SK-N-SH (cell line): Measurements from ENCODE around the gene ABCA1. TPM values are rescaled to one million over a fixed set of nuclear protein-coding genes. Genes with fewer than 3 reads are reported as not detected.

Source experiments
- CTCF ChIA-PET: fragments of 300-600, 350-600 bp; formaldehyde crosslinking; extraction: SDS; loops from one replicate; lab custom pipeline; 2021; lab: Yijun Ruan, JAX
- POLR2A ChIA-PET: fragments of 350-600 bp; sonication (Branson Sonifier 250); formaldehyde crosslinking; extraction: SDS; loops from one replicate; lab custom pipeline; 2020; ENCODE audit warnings: antibody characterized with exemption, inconsistent platforms; lab: Yijun Ruan, JAX
- DNase-seq: peaks from one replicate; pipeline ENCODE4 v3.0.0; 2012
- H2AFZ ChIP-seq: fragments of 200-600 bp; sonication (generic); 2 replicates; pipeline ENCODE4 v1.8.1; 2016; ENCODE audit warnings: antibody characterized with exemption, mild to moderate bottlenecking, low read depth
- H3F3A ChIP-seq: fragments of 200-600 bp; sonication (generic); replicated peaks from 2 replicates; pipeline ENCODE3; 2016; ENCODE audit warnings: antibody characterized with exemption, mild to moderate bottlenecking; ENCODE audit not compliant: insufficient read depth
- H3K27ac ChIP-seq, 2 experiments: fragments of 200-500 bp in 1 of 2; fragments of 200-600 bp in 1 of 2; sonication (Bioruptor generic) in 1 of 2; sonication (generic), shearing (Covaris generic) in 1 of 2; 2 replicates each; pipeline versions ENCODE4 v1.5.1 to v1.6.1; 2014 to 2016; ENCODE audit warnings: low read depth in 2 of 2, inconsistent platforms in 1 of 2, low read length in 1 of 2, mild to moderate bottlenecking in 1 of 2, mixed read lengths in 1 of 2
- H3K27me3 ChIP-seq: fragments of 200-600 bp; sonication (generic), shearing (Covaris generic); 2 replicates; pipeline ENCODE4 v1.6.1; 2016; ENCODE audit warnings: mixed run types; ENCODE audit not compliant: insufficient read depth
- H3K36me3 ChIP-seq, 2 experiments: fragments of 200-500 bp in 1 of 2; fragments of 200-600 bp in 1 of 2; sonication (Bioruptor generic) in 1 of 2; sonication (generic) in 1 of 2; replicated peaks in 1 of 2; 2 replicates each; pipeline versions ENCODE3 to v1.5.1; 2014 to 2016; ENCODE audit warnings: low read length in 1 of 2, mild to moderate bottlenecking in 1 of 2; ENCODE audit not compliant: insufficient read depth in 2 of 2, control insufficient read depth in 1 of 2
- H3K4me1 ChIP-seq, 2 experiments: fragments of 200-500 bp in 1 of 2; fragments of 200-600 bp in 1 of 2; sonication (Bioruptor generic) in 1 of 2; sonication (generic), shearing (Covaris generic) in 1 of 2; 2 replicates each; pipeline versions ENCODE4 v1.5.1 to v1.6.1; 2014 to 2016; ENCODE audit warnings: low read depth in 1 of 2, low read length in 1 of 2, mixed run types in 1 of 2; ENCODE audit not compliant: insufficient read depth in 2 of 2, control insufficient read depth in 1 of 2
- H3K4me2 ChIP-seq: fragments of 200-600 bp; sonication (generic), shearing (Covaris generic); 2 replicates; pipeline ENCODE4 v1.6.1; 2017; ENCODE audit warnings: mixed run types
- H3K4me3 ChIP-seq, 2 experiments: fragments of 200-500 bp in 1 of 2; fragments of 200-600 bp in 1 of 2; sonication (Bioruptor generic) in 1 of 2; sonication (generic), shearing (Covaris generic) in 1 of 2; 2 replicates each; pipeline versions ENCODE4 v1.5.1 to v1.8.1; 2014 to 2016; ENCODE audit warnings: low read depth in 2 of 2, inconsistent platforms in 1 of 2, low read length in 1 of 2, mild to moderate bottlenecking in 1 of 2, mixed read lengths in 1 of 2, moderate library complexity in 1 of 2
- H3K79me2 ChIP-seq: fragments of 200-600 bp; sonication (generic); 2 replicates; pipeline ENCODE4 v1.8.1; 2017; ENCODE audit warnings: mild to moderate bottlenecking; ENCODE audit not compliant: insufficient read depth
- H3K9ac ChIP-seq: fragments of 200-600 bp; sonication (generic); 2 replicates; pipeline ENCODE4 v1.6.1; 2017; ENCODE audit warnings: mixed run types
- H3K9me2 ChIP-seq: fragments of 200-600 bp; sonication (generic); 2 replicates; pipeline ENCODE4 v1.6.1; 2017; ENCODE audit warnings: mixed run types
- H3K9me3 ChIP-seq: fragments of 200-600 bp; sonication (generic); 2 replicates; pipeline ENCODE4 v1.6.1; 2017; ENCODE audit warnings: mixed run types, mild to moderate bottlenecking, moderate library complexity
- H4K20me1 ChIP-seq: fragments of 200-600 bp; sonication (generic); 2 replicates; pipeline ENCODE4 v1.6.1; 2017; ENCODE audit warnings: mild to moderate bottlenecking, mixed run types; ENCODE audit not compliant: insufficient read depth
- CHD2 ChIP-seq: fragments of 150-350 bp; IDR thresholded peaks from 2 replicates; pipeline ENCODE4 v1.6.1; 2018; ENCODE audit warnings: low read length; ENCODE audit not compliant: partially characterized antibody
- EP300 ChIP-seq, 2 experiments: IDR thresholded peaks; 2 replicates each; pipeline versions ENCODE4 v1.4.0 to v1.6.1; 2012; ENCODE audit warnings: borderline replicate concordance in 1 of 2, low read depth in 1 of 2, low read length in 1 of 2
- FOSL2 ChIP-seq: IDR thresholded peaks from 2 replicates; pipeline ENCODE4 v1.4.0; 2012; ENCODE audit warnings: low read depth, mild to moderate bottlenecking, moderate library complexity, borderline replicate concordance
- FOXJ3 ChIP-seq: sonication (generic); formaldehyde crosslinking; IDR thresholded peaks from 2 replicates; pipeline ENCODE4 v1.5.1; 2020; ENCODE audit warnings: mild to moderate bottlenecking, missing genetic modification reagents
- FOXM1 ChIP-seq: IDR thresholded peaks from 2 replicates; pipeline ENCODE4 v1.4.0; 2012; ENCODE audit warnings: low read depth, mild to moderate bottlenecking
- GATA2 ChIP-seq: sonication (generic); formaldehyde crosslinking; IDR thresholded peaks from 2 replicates; pipeline ENCODE4 v1.5.0; 2020; ENCODE audit warnings: mild to moderate bottlenecking, missing genetic modification reagents
- JUND ChIP-seq: IDR thresholded peaks from 2 replicates; pipeline ENCODE4 v1.4.0; 2012
- MAX ChIP-seq: IDR thresholded peaks from 2 replicates; pipeline ENCODE4 v1.4.0; 2012; ENCODE audit warnings: low read depth
- MEF2A ChIP-seq: IDR thresholded peaks from 2 replicates; pipeline ENCODE4 v1.4.0; 2012; ENCODE audit warnings: low read depth, borderline replicate concordance
- NFIC ChIP-seq: IDR thresholded peaks from 2 replicates; pipeline ENCODE4 v1.4.0; 2012; ENCODE audit warnings: borderline replicate concordance
- POLR2AphosphoS5 ChIP-seq: IDR thresholded peaks from 2 replicates; pipeline ENCODE4 v1.6.1; 2012; ENCODE audit warnings: low read depth, low read length
- RCOR1 ChIP-seq: fragments of 150-350 bp; IDR thresholded peaks from 2 replicates; pipeline ENCODE4 v1.6.1; 2017; ENCODE audit warnings: antibody characterized with exemption, low read length
- RXRA ChIP-seq: IDR thresholded peaks from 2 replicates; pipeline ENCODE4 v1.4.0; 2012; ENCODE audit warnings: low read depth, mild to moderate bottlenecking, borderline replicate concordance
- SIN3A ChIP-seq: IDR thresholded peaks from 2 replicates; pipeline ENCODE4 v1.6.1; 2012; ENCODE audit warnings: low read depth, mild to moderate bottlenecking, low read length, moderate library complexity, borderline replicate concordance
- SMC3 ChIP-seq: IDR thresholded peaks from 2 replicates; pipeline ENCODE4 v1.6.1; 2012; ENCODE audit warnings: low read depth, low read length, improper control_type of control experiment
- YY1 ChIP-seq: IDR thresholded peaks from 2 replicates; pipeline ENCODE4 v1.4.0; 2012; ENCODE audit warnings: low read depth, mild to moderate bottlenecking
- WGBS: methylation state at CpG from one replicate; pipeline ENCODE4 v1.1.6; 2017; ENCODE audit warnings: low lambda C conversion rate; 5-methylcytosine and 5-hydroxymethylcytosine counted together
- polyA plus RNA-seq, 3 experiments: library from polyadenylated mRNA; depleted of rRNA; stranded (reverse); fragments of >200 nt; gene quantifications; 2 replicates each; pipeline ENCODE4 v1.2.3, GENCODE V29; 2012
- TF ChIP-seq, protein P1 (sequence below): fragments of 150-350 bp; IDR thresholded peaks from 2 replicates; pipeline ENCODE4 v1.6.1; 2016; ENCODE audit warnings: mild to moderate bottlenecking, low read depth, low read length
- TF ChIP-seq, protein P2 (sequence below): IDR thresholded peaks from 2 replicates; pipeline ENCODE4; 2012

Gene ABCA1
- polyA plus RNA-seq, 1 of the 3 experiments (the other 2 are of a cell fraction): 5.3 TPM

DNA sequence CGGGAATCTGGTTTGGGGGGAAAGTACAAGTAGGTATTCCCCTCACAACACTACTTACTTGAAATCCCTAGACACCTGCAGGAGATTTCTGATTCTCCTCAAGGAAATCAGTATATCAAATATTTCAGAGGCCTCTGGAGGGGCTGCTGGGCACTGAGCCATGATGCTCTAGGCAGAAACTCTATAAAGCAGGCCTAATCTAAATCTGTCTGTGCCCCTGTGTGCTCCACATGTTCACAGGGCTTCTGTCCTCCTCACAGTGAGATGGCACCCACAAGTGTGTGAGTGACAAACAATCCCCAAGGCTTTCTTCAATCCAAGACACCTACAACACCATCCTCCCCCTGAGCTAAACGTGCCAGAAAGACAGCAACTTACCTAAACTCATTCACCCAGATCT is 125.0 kb downstream of the ABCA1 start:
- Histone ChIP-seq H3K27ac (peak overlapping the region in 1 of 2 experiments; percentile 25; a peak in 1 of 4 replicates), H3K79me2 (no peaks in the 10 kb centered on the region), H3K36me3 (peaks cover 0 to 49% of the 10 kb centered on the region in 2 experiments), H2AFZ (no peak overlapping the region), H3K4me1 (peaks cover 0 to 34% of the 10 kb centered on the region in 2 experiments; a peak in 2 of 4 replicates), H3K9me2 (no peaks in the 10 kb centered on the region), H3K9ac (no peak overlapping the region), H4K20me1 (no peaks in the 10 kb centered on the region), H3K4me2 (no peak overlapping the region), H3K4me3 (no peak overlapping the region), H3K27me3 (no peaks in the 10 kb centered on the region), H3F3A (no peaks in the 10 kb centered on the region), H3K9me3 (no peaks in the 10 kb centered on the region)
- DNase-seq: peak; percentile 46
- TF ChIP-seq GATA2: peak; percentile 55
- TF ChIP-seq, protein P1, sequence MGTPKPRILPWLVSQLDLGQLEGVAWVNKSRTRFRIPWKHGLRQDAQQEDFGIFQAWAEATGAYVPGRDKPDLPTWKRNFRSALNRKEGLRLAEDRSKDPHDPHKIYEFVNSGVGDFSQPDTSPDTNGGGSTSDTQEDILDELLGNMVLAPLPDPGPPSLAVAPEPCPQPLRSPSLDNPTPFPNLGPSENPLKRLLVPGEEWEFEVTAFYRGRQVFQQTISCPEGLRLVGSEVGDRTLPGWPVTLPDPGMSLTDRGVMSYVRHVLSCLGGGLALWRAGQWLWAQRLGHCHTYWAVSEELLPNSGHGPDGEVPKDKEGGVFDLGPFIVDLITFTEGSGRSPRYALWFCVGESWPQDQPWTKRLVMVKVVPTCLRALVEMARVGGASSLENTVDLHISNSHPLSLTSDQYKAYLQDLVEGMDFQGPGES: no peak
- peak; percentile 77 for TF ChIP-seq RCOR1
- peak in 1 of 2 experiments; percentile 67; a peak in 1 of 4 replicates for TF ChIP-seq EP300 (IDR thresholded peaks at IDR 0.05; ENCODE audit: borderline replicate concordance in 1 of 2, low read depth in 1 of 2, low read length in 1 of 2)
- 61% methylated on average over 2 of the region's 2 CpGs for WGBS
- POLR2A ChIA-PET: no interaction called here
- CTCF ChIA-PET: interaction anchor here (0.7 to 1.2 kb wide), 3 partner anchors 22 to 613 kb away, joined by 3 read pairs; no protein-coding TSS in a partner anchor

- CTCF ChIA-PET: interaction anchor here (1.6 to 6.9 kb wide), 3 partner anchors 16 to 612 kb away, joined by 5 to 31 read pairs (median 24); no protein-coding TSS in a partner anchor
- no peak for DNase-seq
These were observed 125.8 kb downstream of the ABCA1 start for GRCh38 chr9:104802110-104802509.

More at GRCh38 chr9:104802110-104802509, 125.8 kb downstream of the ABCA1 start:
- H3K36me3 ChIP-seq: peaks cover 0 to 53% of the 10 kb centered on the region in 2 experiments
- H3K79me2 ChIP-seq: no peaks in the 10 kb centered on the region
- no peaks in the 10 kb centered on the region for H3K27me3 ChIP-seq
- no peaks in the 10 kb centered on the region for H3K9me2 ChIP-seq
- no peaks in the 10 kb centered on the region for H4K20me1 ChIP-seq
- 93% methylated on average over 5 of the region's 5 CpGs for WGBS
- no peaks in the 10 kb centered on the region for H3K9me3 ChIP-seq
- H3F3A ChIP-seq: no peaks in the 10 kb centered on the region
- H3K4me1 ChIP-seq: peaks cover 0 to 40% of the 10 kb centered on the region in 2 experiments; a peak in 2 of 4 replicates
- H3K9ac ChIP-seq: no peak overlapping the region
- no peak overlapping the region for H2AFZ ChIP-seq
- no peak overlapping the region for H3K4me2 ChIP-seq
- no peak overlapping the region for H3K4me3 ChIP-seq
- TF ChIP-seq JUND: no peak
- no peak for TF ChIP-seq FOSL2
- no peak for TF ChIP-seq YY1
- no peak for TF ChIP-seq RXRA
- no peak for TF ChIP-seq SMC3
- TF ChIP-seq NFIC: no peak
- no peak for TF ChIP-seq RCOR1
- TF ChIP-seq GATA2: no peak
- TF ChIP-seq, protein P1: no peak
- no peak for TF ChIP-seq CHD2
- TF ChIP-seq MAX: no peak
- TF ChIP-seq FOXM1: no peak
- TF ChIP-seq SIN3A: no peak
- no peak for TF ChIP-seq POLR2AphosphoS5
- TF ChIP-seq FOXJ3 (CRISPR knock-in tag): no peak
- TF ChIP-seq, protein P2, sequence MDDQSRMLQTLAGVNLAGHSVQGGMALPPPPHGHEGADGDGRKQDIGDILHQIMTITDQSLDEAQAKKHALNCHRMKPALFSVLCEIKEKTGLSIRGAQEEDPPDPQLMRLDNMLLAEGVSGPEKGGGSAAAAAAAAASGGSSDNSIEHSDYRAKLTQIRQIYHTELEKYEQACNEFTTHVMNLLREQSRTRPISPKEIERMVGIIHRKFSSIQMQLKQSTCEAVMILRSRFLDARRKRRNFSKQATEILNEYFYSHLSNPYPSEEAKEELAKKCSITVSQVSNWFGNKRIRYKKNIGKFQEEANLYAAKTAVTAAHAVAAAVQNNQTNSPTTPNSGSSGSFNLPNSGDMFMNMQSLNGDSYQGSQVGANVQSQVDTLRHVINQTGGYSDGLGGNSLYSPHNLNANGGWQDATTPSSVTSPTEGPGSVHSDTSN: no peak
- no peak for TF ChIP-seq MEF2A
- POLR2A ChIA-PET: no interaction called here
- H3K27ac ChIP-seq: no peak overlapping the region; a peak in 1 of 4 replicates
